ENCODE results near the gene VPS26A. TPM values are rescaled to one million over a fixed set of nuclear protein-coding genes. Genes with fewer than 3 reads are reported as not detected.

The VPS26A gene
- 41.3 and 56.3 TPM in 2 replicates for total RNA-seq

DNA sequence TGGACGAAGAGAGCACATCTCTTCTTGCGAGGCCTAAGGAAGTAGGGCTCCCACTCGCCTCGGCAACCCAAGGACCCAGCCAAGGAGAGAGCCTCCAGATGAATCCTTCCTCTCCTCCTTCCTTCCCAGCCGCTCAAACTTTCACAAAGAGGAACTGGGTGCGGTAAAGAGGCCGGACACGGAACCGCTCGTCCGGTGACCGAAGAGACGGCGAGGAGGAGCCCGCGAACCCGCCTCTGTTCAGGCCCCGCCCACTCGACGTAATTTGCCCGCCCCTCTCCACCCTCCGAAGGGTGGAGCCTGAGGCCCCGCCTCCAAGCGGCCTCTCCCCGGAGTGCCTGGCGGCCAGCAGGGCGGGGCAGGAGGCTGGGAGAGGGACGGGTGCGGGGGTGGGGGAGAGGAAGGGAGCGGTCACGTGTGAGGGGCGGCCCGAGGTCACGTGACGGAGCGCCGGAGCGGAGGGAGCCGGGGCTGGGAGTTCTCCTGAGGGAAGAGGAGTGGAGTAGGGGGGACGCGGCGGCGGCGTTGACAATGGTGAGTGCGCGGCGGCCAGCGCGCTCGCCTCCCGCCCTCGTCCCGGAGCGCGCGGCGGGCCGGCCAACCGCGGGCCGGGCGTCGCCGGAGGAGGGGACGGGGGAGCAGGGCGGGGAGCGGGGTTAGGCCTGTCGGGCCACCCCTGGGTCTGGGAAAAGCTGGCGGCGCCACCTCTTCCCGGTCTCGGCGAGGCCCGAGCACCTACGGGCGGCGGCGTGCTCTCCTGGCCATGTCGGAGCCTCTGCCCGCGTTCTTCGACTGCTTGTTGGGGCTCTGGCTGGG, at the start of gene VPS26A:
Gene VPS26A, plus strand, starts transcription at position 432 of the 816 bp plus-strand sequence. Its CDS starts 100 bp downstream, at position 532.
- peaks cover 11% of the 10 kb centered on the region for H3K4me1 ChIP-seq (ENCODE audit: insufficient read depth, low read length)

DNA sequence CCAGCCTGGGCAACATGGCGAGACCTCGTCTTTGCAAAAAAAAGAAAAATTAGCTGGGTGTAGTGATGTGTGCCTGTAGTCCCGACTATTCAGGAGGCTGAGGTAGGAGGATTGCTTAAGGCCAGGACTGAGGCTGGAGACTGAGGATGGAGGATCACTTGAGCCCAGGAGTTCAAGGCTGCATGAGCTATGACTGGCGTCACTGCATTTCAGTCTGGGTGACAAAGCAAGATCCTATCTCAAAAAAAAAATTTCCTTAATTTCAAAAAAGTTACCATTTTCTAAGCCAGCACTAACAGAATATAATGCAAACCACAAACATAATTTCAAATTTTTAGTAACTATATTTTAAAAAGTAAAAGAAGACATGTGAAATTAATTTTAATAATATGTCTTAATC, 49.4 kb upstream of the VPS26A start:
- no peak overlapping the region for H3K4me3 ChIP-seq (ENCODE audit: insufficient read depth, low read length)
- no peak for DNase-seq (ENCODE audit: insufficient read length, low spot score, missing footprints)
- H3K79me2 ChIP-seq (ENCODE audit: insufficient read depth, low read length): no peaks in the 10 kb centered on the region
- no peak overlapping the region for H3K27ac ChIP-seq (ENCODE audit: low read depth, low read length)
- no peaks in the 10 kb centered on the region for H3K9me3 ChIP-seq (ENCODE audit: low read depth, low read length)
- TF ChIP-seq CTCF (IDR thresholded peaks at IDR 0.05; ENCODE audit: extremely low read depth, low read depth, low read length): no peak
- peaks cover 4% of the 10 kb centered on the region for H3K4me1 ChIP-seq (ENCODE audit: insufficient read depth, low read length)
- H3K4me2 ChIP-seq (ENCODE audit: insufficient read depth, low read length): no peak overlapping the region
- no peaks in the 10 kb centered on the region for H4K20me1 ChIP-seq (ENCODE audit: insufficient read depth, low read length)
- H3K36me3 ChIP-seq (ENCODE audit: insufficient read depth, low read length): no peaks in the 10 kb centered on the region
- no peak overlapping the region for H2AFZ ChIP-seq (ENCODE audit: low read length)
- no peaks in the 10 kb centered on the region for H3K27me3 ChIP-seq (ENCODE audit: insufficient read depth, low read length)

More for the DNA sequence above, at the start of gene VPS26A:
- peak within 1 kb of the TSS; percentile 92 for H2AFZ ChIP-seq (ENCODE audit: low read length)
- H3K79me2 ChIP-seq (ENCODE audit: insufficient read depth, low read length): peaks cover 48% of the 10 kb centered on the region
- H4K20me1 ChIP-seq (ENCODE audit: insufficient read depth, low read length): peaks cover 10% of the 10 kb centered on the region
- peak within 1 kb of the TSS; percentile 99 for H3K27ac ChIP-seq (ENCODE audit: low read depth, low read length)
- no peaks in the 10 kb centered on the region for H3K9me3 ChIP-seq (ENCODE audit: low read depth, low read length)
- peak; percentile 44 for TF ChIP-seq CTCF (IDR thresholded peaks at IDR 0.05; ENCODE audit: extremely low read depth, low read depth, low read length)
- H3K4me3 ChIP-seq (ENCODE audit: insufficient read depth, low read length): peak within 1 kb of the TSS; percentile 84
- H3K36me3 ChIP-seq (ENCODE audit: insufficient read depth, low read length): no peaks in the 10 kb centered on the region
- H3K27me3 ChIP-seq (ENCODE audit: insufficient read depth, low read length): no peaks in the 10 kb centered on the region
- peak; percentile 99 for DNase-seq (ENCODE audit: insufficient read length, low spot score, missing footprints)
- H3K4me2 ChIP-seq (ENCODE audit: insufficient read depth, low read length): peak within 1 kb of the TSS; percentile 92

GRCh38 chr10:69075431-69075830, 48.5 kb upstream of the VPS26A start:
- no peak for DNase-seq (ENCODE audit: insufficient read length, low spot score, missing footprints)
- no peaks in the 10 kb centered on the region for H3K27me3 ChIP-seq (ENCODE audit: insufficient read depth, low read length)
- no peak for TF ChIP-seq CTCF (IDR thresholded peaks at IDR 0.05; ENCODE audit: extremely low read depth, low read depth, low read length)
- no peak overlapping the region for H2AFZ ChIP-seq (ENCODE audit: low read length)
- H3K79me2 ChIP-seq (ENCODE audit: insufficient read depth, low read length): no peaks in the 10 kb centered on the region
- no peak overlapping the region for H3K4me3 ChIP-seq (ENCODE audit: insufficient read depth, low read length)
- H3K4me2 ChIP-seq (ENCODE audit: insufficient read depth, low read length): no peak overlapping the region
- no peaks in the 10 kb centered on the region for H4K20me1 ChIP-seq (ENCODE audit: insufficient read depth, low read length)
- H3K36me3 ChIP-seq (ENCODE audit: insufficient read depth, low read length): no peaks in the 10 kb centered on the region
- peaks cover 3% of the 10 kb centered on the region for H3K4me1 ChIP-seq (ENCODE audit: insufficient read depth, low read length)
- no peaks in the 10 kb centered on the region for H3K9me3 ChIP-seq (ENCODE audit: low read depth, low read length)
- H3K27ac ChIP-seq (ENCODE audit: low read depth, low read length): no peak overlapping the region

DNA sequence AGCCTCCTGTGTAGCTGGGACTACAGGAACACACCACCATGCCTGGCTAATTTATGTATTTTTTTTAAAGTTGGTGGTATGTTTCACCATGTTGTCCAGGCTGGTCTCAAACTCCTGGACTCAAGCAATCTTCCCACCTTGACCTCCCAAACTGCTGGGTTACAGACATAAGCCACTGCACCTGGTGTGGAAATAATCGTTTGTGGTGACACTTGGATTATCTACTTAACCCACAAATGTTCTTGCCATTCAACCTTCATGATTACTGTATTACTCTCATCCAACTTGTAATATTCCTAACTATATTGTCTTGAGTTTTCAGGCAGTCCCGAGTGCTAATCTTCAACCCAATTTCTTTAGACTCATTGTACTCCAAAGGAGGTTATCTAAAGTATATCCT, 45.7 kb upstream of the VPS26A start:
- Histone ChIP-seq H3K79me2 (ENCODE audit: insufficient read depth, low read length) (no peaks in the 10 kb centered on the region), H3K9me3 (ENCODE audit: low read depth, low read length) (no peaks in the 10 kb centered on the region), H4K20me1 (ENCODE audit: insufficient read depth, low read length) (no peaks in the 10 kb centered on the region), H3K36me3 (ENCODE audit: insufficient read depth, low read length) (no peaks in the 10 kb centered on the region), H3K27me3 (ENCODE audit: insufficient read depth, low read length) (no peaks in the 10 kb centered on the region), H3K4me3 (ENCODE audit: insufficient read depth, low read length) (no peak overlapping the region), H3K27ac (ENCODE audit: low read depth, low read length) (no peak overlapping the region), H2AFZ (ENCODE audit: low read length) (no peak overlapping the region), H3K4me1 (ENCODE audit: insufficient read depth, low read length) (no peaks in the 10 kb centered on the region), H3K4me2 (ENCODE audit: insufficient read depth, low read length) (no peak overlapping the region)
- DNase-seq (ENCODE audit: insufficient read length, low spot score, missing footprints): no peak
- no peak for TF ChIP-seq CTCF (IDR thresholded peaks at IDR 0.05; ENCODE audit: extremely low read depth, low read depth, low read length)
